ENCODE data around the gene AGTPBP1. TPM values are rescaled to one million over a fixed set of nuclear protein-coding genes. Genes with fewer than 3 reads are reported as not detected.

AGTPBP1 gene
- polyA plus RNA-seq, 1 of the 3 experiments (the other 2 are of a cell fraction), result 3.8 TPM

- CTCF ChIA-PET, result interaction anchor here (1.4 kb wide), 1 partner anchor 16 kb away, joined by 3 read pairs; no protein-coding TSS in a partner anchor
- 94% methylated on average over 2 of the region's 2 CpGs for WGBS (ENCODE audit: low lambda C conversion rate)
- no peaks in the 10 kb centered on the region for H3K36me3 ChIP-seq (replicated peaks in 1 of 2; ENCODE audit: control insufficient read depth in 1 of 2, insufficient read depth in 2 of 2, low read length in 1 of 2)
Observed at GRCh38 chr9:85713897-85714296, 27.9 kb downstream of the AGTPBP1 start.

GRCh38 chr9:85704744-85705143 lies 37.0 kb downstream of the AGTPBP1 start:
- Histone ChIP-seq H3K9me3 (no peaks in the 10 kb centered on the region), H3K79me2 (ENCODE audit: insufficient read depth) (peaks cover 4% of the 10 kb centered on the region; the same call in 1 of the 2 replicates), H3K4me3 (ENCODE audit: low read depth in 2 of 2, low read length in 1 of 2) (no peak overlapping the region), H3K27ac (ENCODE audit: low read depth in 2 of 2, low read length in 1 of 2) (no peak overlapping the region), H3K9ac (no peak overlapping the region), H3K4me1 (ENCODE audit: control insufficient read depth in 1 of 2, insufficient read depth in 2 of 2, low read depth in 1 of 2, low read length in 1 of 2) (peaks cover 0 to 2% of the 10 kb centered on the region in 2 experiments; a peak in 1 of 4 replicates), H4K20me1 (ENCODE audit: insufficient read depth) (no peaks in the 10 kb centered on the region), H3K9me2 (no peaks in the 10 kb centered on the region), H3K36me3 (replicated peaks in 1 of 2; ENCODE audit: control insufficient read depth in 1 of 2, insufficient read depth in 2 of 2, low read length in 1 of 2) (no peaks in the 10 kb centered on the region), H3K27me3 (ENCODE audit: insufficient read depth) (no peaks in the 10 kb centered on the region), H2AFZ (ENCODE audit: low read depth) (no peak overlapping the region), H3F3A (replicated peaks; ENCODE audit: insufficient read depth) (no peaks in the 10 kb centered on the region), H3K4me2 (no peak overlapping the region)
- TF ChIP-seq FOSL2 (IDR thresholded peaks at IDR 0.05; ENCODE audit: borderline replicate concordance, low read depth) (no peak), RAD21 (IDR thresholded peaks at IDR 0.05; ENCODE audit: low read length) (no peak), MEF2A (IDR thresholded peaks at IDR 0.05; ENCODE audit: borderline replicate concordance, low read depth) (no peak), PBX3 (IDR thresholded peaks at IDR 0.05) (no peak), NFIC (IDR thresholded peaks at IDR 0.05; ENCODE audit: borderline replicate concordance) (no peak), MXI1 (IDR thresholded peaks at IDR 0.05; ENCODE audit: low read depth, low read length) (no peak), FOXJ3 (CRISPR knock-in tag; IDR thresholded peaks at IDR 0.05) (no peak), MAX (IDR thresholded peaks at IDR 0.05; ENCODE audit: low read depth) (no peak), TEAD4 (IDR thresholded peaks at IDR 0.05; ENCODE audit: borderline replicate concordance, insufficient read depth) (no peak), USF2 (IDR thresholded peaks at IDR 0.05; ENCODE audit: borderline replicate concordance, low read depth, low read length) (no peak), RFX5 (IDR thresholded peaks at IDR 0.05; ENCODE audit: low read length) (no peak), REST (IDR thresholded peaks at IDR 0.05; ENCODE audit: low read depth, low read length) (no peak), YY1 (IDR thresholded peaks at IDR 0.05; ENCODE audit: low read depth) (no peak), SMC3 (IDR thresholded peaks at IDR 0.05; ENCODE audit: low read depth, low read length) (no peak), TAF1 (IDR thresholded peaks at IDR 0.05; ENCODE audit: borderline replicate concordance, low read depth, low read length) (no peak), SIN3A (IDR thresholded peaks at IDR 0.05; ENCODE audit: borderline replicate concordance, low read depth, low read length) (no peak)
- DNase-seq, result no peak
- CTCF ChIA-PET, result interaction anchor here (1.2 kb wide), 1 partner anchor 33 kb away, joined by 3 read pairs; no protein-coding TSS in a partner anchor
- POLR2A ChIA-PET, result no interaction called here
- 94% methylated on average over 2 of the region's 2 CpGs for WGBS (ENCODE audit: low lambda C conversion rate)

More at GRCh38 chr9:85713897-85714296, 27.9 kb downstream of the AGTPBP1 start:
- no peaks in the 10 kb centered on the region for H3F3A ChIP-seq (replicated peaks; ENCODE audit: insufficient read depth)
- no peaks in the 10 kb centered on the region for H3K79me2 ChIP-seq (ENCODE audit: insufficient read depth)
- H3K27me3 ChIP-seq (ENCODE audit: insufficient read depth), result no peaks in the 10 kb centered on the region
- H3K9me3 ChIP-seq, result 0 out of 2 replicates have a peak, but pooled peaks cover 7% of the 10 kb centered on the region
- no peaks in the 10 kb centered on the region for H3K4me1 ChIP-seq (ENCODE audit: control insufficient read depth in 1 of 2, insufficient read depth in 2 of 2, low read depth in 1 of 2, low read length in 1 of 2)
- H2AFZ ChIP-seq (ENCODE audit: low read depth), result no peak overlapping the region
- no peak overlapping the region for H3K4me2 ChIP-seq
- no peaks in the 10 kb centered on the region for H4K20me1 ChIP-seq (ENCODE audit: insufficient read depth)
- no peak overlapping the region for H3K27ac ChIP-seq (ENCODE audit: low read depth in 2 of 2, low read length in 1 of 2)
- H3K9ac ChIP-seq, result no peak overlapping the region
- H3K4me3 ChIP-seq (ENCODE audit: low read depth in 2 of 2, low read length in 1 of 2), result no peak overlapping the region
- TF ChIP-seq RAD21 (IDR thresholded peaks at IDR 0.05; ENCODE audit: low read length), result no peak
- DNase-seq, result no peak
- no peaks in the 10 kb centered on the region for H3K9me2 ChIP-seq
- POLR2A ChIA-PET, result no interaction called here

Data from SK-N-SH (cell line).